ENCODE data around the gene FSIP1.

FSIP1 gene

DNA sequence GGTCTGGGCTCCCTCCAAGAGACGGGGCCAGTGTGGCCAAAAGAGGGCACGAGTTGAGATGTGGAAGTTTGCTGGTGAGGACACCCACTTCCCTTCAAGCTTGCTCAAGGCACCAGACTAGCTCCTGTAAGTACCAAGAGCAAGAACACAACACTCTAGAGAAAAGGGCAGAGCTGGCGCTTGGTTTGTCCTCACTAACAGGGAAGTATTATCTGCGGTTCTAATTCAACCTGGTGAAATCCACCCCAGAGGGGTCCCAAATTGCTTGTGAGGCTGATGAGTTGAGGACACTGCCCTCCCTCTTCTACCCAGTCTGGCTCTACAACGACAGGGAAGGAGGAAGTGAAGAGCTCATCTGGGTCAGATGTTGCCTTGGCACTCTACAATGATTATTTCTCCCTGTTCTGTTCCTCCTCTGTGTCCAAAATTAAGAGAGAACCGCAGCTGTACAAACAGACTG is 16.9 kb upstream of the FSIP1 start:
- DNase-seq, result no peak
- H3K9me3 Mint-ChIP-seq, result no peaks in the 10 kb centered on the region
- H3K36me3 Mint-ChIP-seq (ENCODE audit: low read depth), result no peaks in the 10 kb centered on the region
- H3K4me1 Mint-ChIP-seq (ENCODE audit: low read depth), result no peaks in the 10 kb centered on the region
- no peak overlapping the region for H3K4me3 Mint-ChIP-seq
- no peak overlapping the region for H3K27ac Mint-ChIP-seq
- H3K27me3 Mint-ChIP-seq, result peaks cover 60% of the 10 kb centered on the region

- Mint-ChIP-seq H3K27me3 (peaks cover 68% of the 10 kb centered on the region), H3K27ac (no peak overlapping the region), H3K4me1 (ENCODE audit: low read depth) (no peaks in the 10 kb centered on the region), H3K4me3 (no peak overlapping the region), H3K9me3 (no peaks in the 10 kb centered on the region), H3K36me3 (ENCODE audit: low read depth) (no peaks in the 10 kb centered on the region)
- DNase-seq, result no peak
Measured at GRCh38 chr15:39798382-39798781, 15.7 kb upstream of the FSIP1 start.

GRCh38 chr15:39797407-39797806 is 14.8 kb upstream of the FSIP1 start:
- Mint-ChIP-seq H3K4me3 (no peak overlapping the region), H3K27ac (no peak overlapping the region), H3K36me3 (ENCODE audit: low read depth) (no peaks in the 10 kb centered on the region), H3K4me1 (ENCODE audit: low read depth) (no peaks in the 10 kb centered on the region), H3K9me3 (no peaks in the 10 kb centered on the region), H3K27me3 (peaks cover 63% of the 10 kb centered on the region)
- no peak for DNase-seq

DNA sequence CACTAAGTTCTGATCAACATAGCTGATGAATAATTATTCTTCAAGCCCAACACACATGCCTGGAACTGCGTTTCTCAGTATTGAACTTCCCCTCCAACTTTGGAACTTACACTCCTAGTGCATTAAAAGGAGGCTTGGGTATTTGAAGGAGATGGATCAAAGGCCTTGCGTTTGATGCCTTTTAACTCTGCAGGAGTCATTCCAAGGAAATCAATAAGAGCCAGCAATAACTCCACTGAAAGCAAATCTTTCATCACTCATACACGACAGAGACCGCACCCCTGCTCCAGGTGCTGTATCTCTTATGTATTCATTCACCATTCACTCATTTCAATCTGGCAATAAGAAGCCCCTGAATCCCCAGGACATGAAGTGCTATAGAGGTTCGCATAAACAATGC is 14.0 kb upstream of the FSIP1 start:
- DNase-seq, result no peak
- no peaks in the 10 kb centered on the region for H3K9me3 Mint-ChIP-seq
- no peaks in the 10 kb centered on the region for H3K36me3 Mint-ChIP-seq (ENCODE audit: low read depth)
- no peak overlapping the region for H3K27ac Mint-ChIP-seq
- H3K4me3 Mint-ChIP-seq, result no peak overlapping the region
- H3K4me1 Mint-ChIP-seq (ENCODE audit: low read depth), result no peaks in the 10 kb centered on the region
- peaks cover 57% of the 10 kb centered on the region for H3K27me3 Mint-ChIP-seq

DNA sequence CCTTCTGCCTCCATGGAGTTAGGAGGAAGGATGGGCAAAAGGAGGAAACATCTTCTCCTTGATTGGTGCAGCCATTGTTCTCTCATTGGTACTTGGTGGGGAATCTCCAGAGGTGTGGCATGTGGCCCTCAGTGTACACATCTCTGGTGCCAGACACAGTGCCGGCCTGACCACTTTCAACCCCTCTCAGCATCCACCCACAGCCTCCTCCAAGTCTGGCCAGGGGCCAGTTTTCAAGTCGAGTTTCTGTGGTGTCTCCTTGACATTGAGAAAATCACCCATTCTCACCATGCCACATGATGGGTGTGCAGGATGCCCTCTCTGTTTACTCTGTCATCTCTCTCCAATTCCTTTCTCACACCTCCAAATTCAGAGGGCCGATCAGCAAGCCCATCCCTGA is 12.8 kb upstream of the FSIP1 start:
- no peaks in the 10 kb centered on the region for H3K4me1 Mint-ChIP-seq (ENCODE audit: low read depth)
- H3K27ac Mint-ChIP-seq, result no peak overlapping the region
- H3K9me3 Mint-ChIP-seq, result no peaks in the 10 kb centered on the region
- H3K4me3 Mint-ChIP-seq, result no peak overlapping the region
- H3K27me3 Mint-ChIP-seq, result peaks cover 46% of the 10 kb centered on the region
- no peak for DNase-seq
- H3K36me3 Mint-ChIP-seq (ENCODE audit: low read depth), result no peaks in the 10 kb centered on the region

DNA sequence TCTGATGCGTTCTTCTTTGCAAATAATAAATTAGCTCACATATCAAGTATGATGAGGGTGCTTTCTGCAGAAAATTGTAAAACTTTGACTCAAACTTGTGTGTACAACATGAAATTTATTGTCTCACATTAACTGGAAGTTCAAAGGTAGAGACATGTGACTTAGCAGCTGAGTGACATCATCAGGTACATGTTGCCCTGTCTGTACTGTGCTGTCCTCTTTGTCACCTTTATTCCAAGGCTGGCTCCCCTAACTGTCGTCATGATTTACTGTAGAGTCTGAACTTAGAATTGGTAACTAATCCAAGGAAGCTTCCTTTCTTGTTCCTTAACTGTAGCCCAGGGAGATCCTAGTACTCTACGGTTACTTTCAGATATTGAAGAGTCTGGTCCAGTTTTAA is 12.3 kb upstream of the FSIP1 start:
- DNase-seq, result no peak
- Mint-ChIP-seq H3K4me1 (ENCODE audit: low read depth) (no peaks in the 10 kb centered on the region), H3K4me3 (no peak overlapping the region), H3K27me3 (peaks cover 43% of the 10 kb centered on the region), H3K36me3 (ENCODE audit: low read depth) (no peaks in the 10 kb centered on the region), H3K27ac (no peak overlapping the region), H3K9me3 (no peaks in the 10 kb centered on the region)

- Mint-ChIP-seq H3K9me3 (no peaks in the 10 kb centered on the region), H3K36me3 (ENCODE audit: low read depth) (no peaks in the 10 kb centered on the region), H3K4me3 (no peak overlapping the region), H3K27ac (no peak overlapping the region), H3K27me3 (peaks cover 41% of the 10 kb centered on the region), H3K4me1 (ENCODE audit: low read depth) (no peaks in the 10 kb centered on the region)
- DNase-seq, result no peak
Measured at GRCh38 chr15:39793923-39794322, 11.3 kb upstream of the FSIP1 start.

DNA sequence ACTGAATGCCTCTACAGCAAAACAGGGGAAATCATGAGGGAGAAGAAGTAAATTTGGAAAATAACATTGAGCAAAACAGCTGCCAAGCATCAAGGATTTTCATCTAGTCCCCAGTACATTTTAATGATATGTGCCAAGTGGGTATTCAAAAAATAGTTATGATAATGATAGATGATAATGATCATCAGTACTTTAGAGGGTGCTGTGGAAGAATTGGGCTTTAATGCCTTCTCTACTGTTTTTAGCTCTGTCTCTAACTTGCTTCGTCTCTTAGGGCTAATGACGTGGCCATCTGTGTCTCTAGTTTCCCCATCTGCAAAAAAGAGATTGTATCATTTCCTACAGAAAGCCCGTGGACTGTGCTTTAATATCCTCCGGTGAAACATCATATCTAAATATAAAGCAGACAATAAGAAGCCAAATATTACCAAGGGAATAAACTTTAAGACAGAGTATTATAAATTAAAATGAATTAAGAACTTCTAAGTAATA is 10.2 kb upstream of the FSIP1 start:
- H3K4me3 Mint-ChIP-seq, result no peak overlapping the region
- H3K27ac Mint-ChIP-seq, result no peak overlapping the region
- DNase-seq, result no peak
- no peaks in the 10 kb centered on the region for H3K9me3 Mint-ChIP-seq
- peaks cover 2% of the 10 kb centered on the region for H3K36me3 Mint-ChIP-seq (ENCODE audit: low read depth)
- peaks cover 9% of the 10 kb centered on the region for H3K4me1 Mint-ChIP-seq (ENCODE audit: low read depth)
- H3K27me3 Mint-ChIP-seq, result peaks cover 33% of the 10 kb centered on the region

DNA sequence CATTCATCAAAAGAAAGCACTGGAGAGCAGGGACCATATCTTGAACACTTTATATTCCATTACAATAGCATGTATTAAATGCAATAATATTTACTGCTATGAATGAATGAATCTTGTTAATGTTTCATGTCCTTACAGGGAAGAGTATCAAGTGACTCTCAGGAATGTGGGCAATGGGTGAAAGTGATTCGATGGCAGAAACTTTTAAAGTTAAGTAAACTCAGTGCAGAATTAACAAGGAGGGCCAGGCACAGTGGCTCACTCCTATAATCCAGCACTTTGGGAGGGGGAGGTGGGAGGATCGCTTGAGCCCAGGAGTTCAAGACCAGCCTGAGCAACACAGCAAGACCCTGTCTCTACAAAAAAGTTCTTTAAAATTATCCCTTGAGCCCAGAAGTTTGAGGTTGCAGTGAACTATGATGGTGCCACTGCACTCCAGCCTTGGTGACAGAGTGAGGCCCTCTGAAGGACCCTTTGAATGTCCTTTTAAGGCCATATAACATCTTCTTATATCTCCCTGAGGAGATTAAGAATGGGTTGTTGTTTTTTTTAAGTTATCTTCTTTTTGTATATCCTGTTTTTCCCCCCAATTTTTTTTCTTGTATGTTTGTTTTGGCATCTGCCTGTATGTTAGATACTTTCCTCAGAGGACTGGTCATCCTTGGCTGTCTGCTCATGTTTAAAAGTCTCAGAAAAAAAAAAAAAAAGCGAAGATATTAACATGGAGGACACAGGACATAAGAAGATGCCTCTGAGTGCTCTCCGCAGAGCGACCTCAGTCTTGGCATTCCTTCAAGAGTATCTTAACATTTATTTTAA is 9.6 kb upstream of the FSIP1 start:
- DNase-seq, result no peak
- no peak overlapping the region for H3K27ac Mint-ChIP-seq
- H3K9me3 Mint-ChIP-seq, result no peaks in the 10 kb centered on the region
- H3K4me3 Mint-ChIP-seq, result no peak overlapping the region
- H3K36me3 Mint-ChIP-seq (ENCODE audit: low read depth), result peaks cover 5% of the 10 kb centered on the region
- H3K27me3 Mint-ChIP-seq, result peaks cover 29% of the 10 kb centered on the region
- H3K4me1 Mint-ChIP-seq (ENCODE audit: low read depth), result peaks cover 16% of the 10 kb centered on the region

DNA sequence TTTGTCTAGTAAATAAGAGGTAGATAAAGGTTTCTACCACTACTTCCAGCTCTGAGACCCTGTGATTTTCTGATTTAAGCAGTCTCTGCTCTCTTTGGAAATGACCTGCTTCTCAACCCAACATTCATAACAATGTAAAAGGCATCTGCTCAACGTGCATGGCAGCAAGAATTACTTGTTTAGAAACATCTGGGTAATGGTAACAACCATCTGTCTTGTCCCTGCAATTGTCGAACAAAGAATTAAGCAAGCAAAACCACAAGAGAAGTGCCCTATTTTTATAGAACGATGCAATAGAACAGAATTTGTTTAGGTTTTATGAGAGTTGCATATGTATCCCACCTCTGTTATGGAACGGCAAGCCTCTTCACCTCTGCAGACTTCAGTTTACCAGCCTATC is 7.1 kb upstream of the FSIP1 start:
- Mint-ChIP-seq H3K36me3 (ENCODE audit: low read depth) (peaks cover 9% of the 10 kb centered on the region), H3K4me1 (ENCODE audit: low read depth) (peaks cover 37% of the 10 kb centered on the region), H3K9me3 (no peaks in the 10 kb centered on the region), H3K27me3 (peaks cover 9% of the 10 kb centered on the region), H3K27ac (no peak overlapping the region), H3K4me3 (no peak overlapping the region)
- no peak for DNase-seq

GRCh38 chr15:39788800-39789565 is 6.3 kb upstream of the FSIP1 start:
- H3K4me3 Mint-ChIP-seq, result no peak overlapping the region
- peaks cover 2% of the 10 kb centered on the region for H3K27me3 Mint-ChIP-seq
- peaks cover 45% of the 10 kb centered on the region for H3K4me1 Mint-ChIP-seq (ENCODE audit: low read depth)
- no peaks in the 10 kb centered on the region for H3K9me3 Mint-ChIP-seq
- no peak for DNase-seq
- peaks cover 11% of the 10 kb centered on the region for H3K36me3 Mint-ChIP-seq (ENCODE audit: low read depth)
- peak overlapping the region; percentile 67 for H3K27ac Mint-ChIP-seq

DNA sequence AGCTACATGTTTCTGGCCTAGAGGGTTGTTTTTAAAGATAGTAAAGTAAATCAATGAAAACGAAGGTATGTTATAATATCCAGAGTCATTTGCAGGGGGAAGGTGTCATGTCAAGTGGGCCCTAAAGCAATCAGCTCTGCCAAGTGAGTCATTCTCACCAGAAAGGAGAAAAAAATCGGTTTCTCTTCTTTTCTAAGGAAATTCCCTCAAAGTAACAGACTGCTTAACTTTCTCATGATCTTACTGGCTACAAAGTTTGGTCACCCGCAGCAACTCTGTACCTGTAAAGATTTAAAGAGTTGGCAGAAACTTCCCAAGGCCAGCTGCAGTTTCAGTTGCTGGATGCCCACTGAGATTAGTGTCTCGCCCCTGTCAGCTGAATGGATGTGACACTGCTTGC is 5.5 kb upstream of the FSIP1 start:
- DNase-seq, result no peak
- Mint-ChIP-seq H3K36me3 (ENCODE audit: low read depth) (peaks cover 13% of the 10 kb centered on the region), H3K4me1 (ENCODE audit: low read depth) (peaks cover 51% of the 10 kb centered on the region), H3K9me3 (no peaks in the 10 kb centered on the region), H3K27ac (peak overlapping the region; percentile 68), H3K4me3 (no peak overlapping the region), H3K27me3 (no peaks in the 10 kb centered on the region)

DNA sequence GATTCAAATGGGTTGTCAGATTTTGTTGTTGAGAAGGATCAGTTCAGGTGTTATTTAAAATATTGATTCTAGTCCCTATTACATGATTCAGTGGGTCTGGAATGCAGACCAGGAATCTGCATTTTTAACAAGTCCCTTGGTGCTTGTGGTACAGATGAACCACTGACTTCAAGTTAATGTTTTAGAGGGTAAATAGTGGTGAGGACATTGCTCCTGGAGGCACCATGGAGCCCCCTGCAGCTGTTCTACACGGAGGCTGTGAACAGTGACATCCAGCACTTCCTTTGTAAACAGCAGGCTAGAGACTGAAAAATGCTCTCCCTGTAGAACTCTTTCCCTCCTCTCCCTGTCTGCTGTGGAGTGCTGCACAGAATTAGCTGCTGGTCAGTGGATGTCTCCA is 4.8 kb upstream of the FSIP1 start:
- no peaks in the 10 kb centered on the region for H3K9me3 Mint-ChIP-seq
- peaks cover 51% of the 10 kb centered on the region for H3K4me1 Mint-ChIP-seq (ENCODE audit: low read depth)
- no peak for DNase-seq
- H3K36me3 Mint-ChIP-seq (ENCODE audit: low read depth), result peaks cover 19% of the 10 kb centered on the region
- no peaks in the 10 kb centered on the region for H3K27me3 Mint-ChIP-seq
- H3K4me3 Mint-ChIP-seq, result no peak overlapping the region
- peak overlapping the region; percentile 68 for H3K27ac Mint-ChIP-seq

- H3K27me3 Mint-ChIP-seq, result no peaks in the 10 kb centered on the region
- H3K4me3 Mint-ChIP-seq, result no peak overlapping the region
- no peak for DNase-seq
- H3K27ac Mint-ChIP-seq, result peak overlapping the region; percentile 9
- H3K4me1 Mint-ChIP-seq (ENCODE audit: low read depth), result peaks cover 59% of the 10 kb centered on the region
- no peaks in the 10 kb centered on the region for H3K9me3 Mint-ChIP-seq
- H3K36me3 Mint-ChIP-seq (ENCODE audit: low read depth), result peaks cover 20% of the 10 kb centered on the region
Measured at GRCh38 chr15:39786447-39787056, 3.9 kb upstream of the FSIP1 start.

- H3K9me3 Mint-ChIP-seq, result no peaks in the 10 kb centered on the region
- no peak for DNase-seq
- H3K27ac Mint-ChIP-seq, result peak overlapping the region; percentile 9
- H3K4me3 Mint-ChIP-seq, result no peak overlapping the region
- H3K27me3 Mint-ChIP-seq, result no peaks in the 10 kb centered on the region
- H3K36me3 Mint-ChIP-seq (ENCODE audit: low read depth), result peaks cover 20% of the 10 kb centered on the region
- peaks cover 65% of the 10 kb centered on the region for H3K4me1 Mint-ChIP-seq (ENCODE audit: low read depth)
Measured at GRCh38 chr15:39785841-39786240, 3.2 kb upstream of the FSIP1 start.
